Stimulated activated CD8-positive, alpha-beta memory T cell treated with anti-CD3 and anti-CD28 coated beads, Interleukin-2, amount 100 ng/mL, for 1 hour (primary cell): ENCODE data around the gene MRPL4.

ENCODE experiments used
- DNase-seq, 2 donors: peaks; one replicate each; pipeline ENCODE4 v3.0.0-alpha.2; 2020; ENCODE audit warnings: low read depth in 2 of 2

Gene MRPL4

GRCh38 chr19:10251792-10252694 is at the start of gene MRPL4:
Gene MRPL4 (plus strand): TSS chr19:10252214. CDS start chr19:10252254, 40 bp downstream.
- DNase-seq: peak; percentile 85 to 88

DNA sequence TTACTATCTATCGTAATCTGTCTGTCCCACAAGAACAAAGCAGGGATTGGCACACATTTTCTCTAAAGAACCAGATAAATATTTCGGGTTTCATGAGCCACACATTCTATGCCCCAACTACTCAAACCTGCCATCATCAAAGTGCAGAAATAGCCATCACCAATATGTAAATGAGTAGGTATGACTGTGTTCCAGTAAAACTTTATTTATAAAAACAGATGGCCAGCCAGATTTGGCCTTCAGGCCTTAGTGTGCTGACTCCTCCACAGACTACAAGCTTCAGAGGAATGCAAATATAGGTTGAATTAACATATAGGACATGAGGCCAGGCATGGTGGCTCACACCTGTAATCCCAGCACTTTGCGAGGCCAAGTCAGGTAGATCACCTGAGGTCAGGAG is 48.3 kb upstream of the MRPL4 start:
- no peak for DNase-seq

- no peak for DNase-seq
Observed at GRCh38 chr19:10205636-10206035, 46.4 kb upstream of the MRPL4 start.

DNA sequence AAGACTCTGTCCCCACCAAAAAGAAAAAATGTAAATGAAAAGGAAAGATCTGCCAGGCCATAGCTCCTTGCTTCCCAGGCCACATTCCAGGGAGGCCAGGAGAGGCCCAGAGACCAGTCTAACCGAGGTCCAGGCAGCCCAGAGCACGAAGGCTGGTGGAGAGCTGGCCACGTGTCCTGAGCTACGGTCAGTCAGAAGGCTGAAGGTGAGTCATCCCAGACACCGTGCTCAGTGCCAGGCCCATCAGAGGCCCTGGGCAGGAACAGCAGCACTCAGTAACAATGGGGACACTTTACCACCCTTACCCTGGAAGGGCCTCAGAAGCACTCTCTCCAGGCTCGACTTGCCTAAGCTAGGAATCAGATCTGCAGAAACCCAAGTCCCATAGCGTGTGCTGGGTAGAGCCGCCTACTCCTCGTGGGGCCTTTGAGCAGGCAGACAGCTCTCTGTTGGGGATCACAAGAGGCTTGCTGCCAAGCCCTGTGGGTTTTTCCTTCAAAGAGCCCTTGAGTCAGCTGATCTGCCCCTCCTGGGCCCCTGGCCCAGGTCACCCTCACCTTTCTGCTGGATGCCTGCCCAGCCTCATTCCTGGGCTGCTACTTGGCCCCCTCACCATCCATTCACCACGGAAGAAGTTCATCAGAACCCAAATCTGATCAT is 45.7 kb upstream of the MRPL4 start:
- DNase-seq: no peak

DNA sequence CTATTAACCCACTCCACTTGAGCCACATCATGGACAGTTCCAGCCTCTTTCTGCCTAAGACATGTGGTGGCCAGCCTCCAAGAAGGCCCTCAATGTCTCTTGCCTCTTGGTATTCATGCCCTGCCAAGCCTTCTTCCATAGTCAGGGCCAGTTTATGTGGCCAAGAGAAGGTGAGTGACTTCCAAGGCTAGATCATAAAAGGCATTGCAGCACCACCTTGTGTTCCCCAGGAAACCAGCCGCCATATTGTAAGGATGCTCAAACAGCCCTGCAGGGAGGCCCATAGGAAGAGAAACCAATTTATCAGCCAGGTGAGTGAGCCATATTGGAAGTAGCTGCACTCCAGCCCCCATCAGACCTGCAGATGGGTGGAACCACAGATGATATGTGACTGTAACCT is 45.0 kb upstream of the MRPL4 start:
- no peak for DNase-seq

GRCh38 chr19:10209315-10209714 is 42.7 kb upstream of the MRPL4 start:
- DNase-seq: no peak

GRCh38 chr19:10211061-10211460 is 41.0 kb upstream of the MRPL4 start:
- DNase-seq: no peak

GRCh38 chr19:10211691-10212090 is 40.3 kb upstream of the MRPL4 start:
- DNase-seq: no peak

- no peak for DNase-seq
Observed at GRCh38 chr19:10214784-10215183, 37.2 kb upstream of the MRPL4 start.

GRCh38 chr19:10217085-10217484 is 34.9 kb upstream of the MRPL4 start:
- DNase-seq: no peak

- no peak for DNase-seq
Observed at GRCh38 chr19:10219678-10220077, 32.3 kb upstream of the MRPL4 start.

DNA sequence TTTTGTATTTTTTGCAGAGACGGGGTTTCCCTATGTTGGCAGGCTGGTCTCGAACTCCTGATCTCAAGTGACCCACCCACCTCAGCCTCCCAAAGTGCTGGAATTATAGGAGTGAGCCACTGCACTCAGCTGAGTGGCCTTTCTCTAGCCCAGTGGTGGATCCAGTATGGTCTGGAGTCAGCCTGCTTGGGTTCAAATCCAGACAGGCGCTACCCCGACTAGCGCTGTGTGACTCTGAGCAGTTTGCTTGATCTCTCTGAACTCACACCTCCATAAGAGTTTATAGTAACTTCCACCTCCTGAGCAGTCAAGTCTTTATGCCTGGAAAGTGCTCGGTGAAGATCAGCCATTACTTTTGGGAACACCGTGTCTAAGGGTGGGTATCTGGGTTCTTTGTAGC is 31.3 kb upstream of the MRPL4 start:
- no peak for DNase-seq

GRCh38 chr19:10222201-10222890 is 29.7 kb upstream of the MRPL4 start:
- no peak for DNase-seq

GRCh38 chr19:10223488-10224213 is 28.4 kb upstream of the MRPL4 start:
- no peak for DNase-seq

- DNase-seq: no peak
Observed at GRCh38 chr19:10224337-10224736, 27.7 kb upstream of the MRPL4 start.

GRCh38 chr19:10226021-10226375 is 26.0 kb upstream of the MRPL4 start:
- no peak for DNase-seq

- no peak for DNase-seq
Observed at GRCh38 chr19:10226376-10227025, 25.5 kb upstream of the MRPL4 start.

- DNase-seq: no peak
Observed at GRCh38 chr19:10227026-10227971, 24.7 kb upstream of the MRPL4 start.

DNA sequence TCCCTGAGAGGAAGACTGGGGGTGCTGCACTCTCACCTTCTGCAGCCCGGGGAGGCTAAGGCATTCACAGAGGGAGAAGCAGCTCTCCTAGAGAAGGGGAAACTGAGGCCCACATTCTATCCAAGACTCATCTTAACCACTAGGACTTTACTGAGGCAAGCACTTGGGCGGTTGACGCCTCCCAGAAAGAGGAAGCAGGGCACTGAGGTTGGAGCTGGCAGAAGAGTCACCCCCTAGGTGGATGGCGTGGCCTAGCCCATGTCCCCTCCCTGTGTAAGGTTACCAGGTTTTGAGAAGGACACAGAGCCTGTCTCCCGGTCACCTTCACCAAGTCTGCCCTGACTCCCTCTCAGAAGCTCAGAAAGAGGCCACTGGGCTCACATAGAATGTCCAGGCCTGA is 23.6 kb upstream of the MRPL4 start:
- DNase-seq: no peak

GRCh38 chr19:10228920-10229319 is 23.1 kb upstream of the MRPL4 start:
- DNase-seq: no peak
